Mesenchymal stem cell (in vitro differentiated cells and primary cell): ENCODE data around the gene CWH43. TPM values are rescaled to one million over a fixed set of nuclear protein-coding genes. Genes with fewer than 3 reads are reported as not detected.

Source experiments
- small RNA-seq: library from polyadenylated mRNA; stranded (forward); fragments of <200 nt; extraction: miRNeasy Mini kit (QIAGEN cat#:217004); gene quantifications from one replicate; pipeline ENCODE3, GENCODE V24; 2013; ENCODE audit warnings: low read depth

The CWH43 gene

Small RNAs within 50 kb of the gene (small RNA-seq; reads per million reads assigned to genes)
- not detected for gene AC020593.1
